HG03558 (cell line): ENCODE results near the gene APOBEC3B.
"Not testable (repeated sequence)": the region's sequence is repeated elsewhere in the genome, so short reads cannot be mapped to it uniquely, and the experiment has no call there.

Source experiments
- ATAC-seq: cut with Tn5 transposase; IDR thresholded peaks from one replicate; pipeline ENCODE4 v1.9.1; 2021; ENCODE audit warnings: moderate number of reproducible peaks; ENCODE audit not compliant: unreplicated experiment; ENCODE audit errors: extremely low read depth

The APOBEC3B gene

GRCh38 chr22:38987171-38987895 lies 5.2 kb downstream of the APOBEC3B start:
- no peak for ATAC-seq

- ATAC-seq, result no peak
These were observed 7.3 kb downstream of the APOBEC3B start for GRCh38 chr22:38989466-38989865.

GRCh38 chr22:38992871-38993371 lies 10.8 kb downstream of the APOBEC3B start:
- not testable (repeated sequence) for ATAC-seq

- no peak for ATAC-seq
These were observed 14.0 kb downstream of the APOBEC3B start for GRCh38 chr22:38996105-38996504.

- no peak for ATAC-seq
These were observed 15.4 kb downstream of the APOBEC3B start for GRCh38 chr22:38997518-38997917.

- no peak for ATAC-seq
These were observed 21.1 kb downstream of the APOBEC3B start for GRCh38 chr22:39003165-39003638.

GRCh38 chr22:39007177-39007576 lies 25.0 kb downstream of the APOBEC3B start:
- ATAC-seq, result no peak

GRCh38 chr22:39008271-39008850 lies 26.2 kb downstream of the APOBEC3B start:
- not testable (repeated sequence) for ATAC-seq

GRCh38 chr22:39010946-39011345 lies 28.8 kb downstream of the APOBEC3B start:
- ATAC-seq, result no peak

- ATAC-seq, result no peak
These were observed 30.7 kb downstream of the APOBEC3B start for GRCh38 chr22:39012533-39013511.

- not testable (repeated sequence) for ATAC-seq
These were observed 31.4 kb downstream of the APOBEC3B start for GRCh38 chr22:39013561-39013941.

- no peak for ATAC-seq
These were observed 32.0 kb downstream of the APOBEC3B start, which contains the start of gene APOBEC3C for GRCh38 chr22:39013942-39014722. Gene APOBEC3C (plus strand): TSS chr22:39014257. CDS start chr22:39014363, 106 bp downstream.

GRCh38 chr22:39014723-39015121 lies 32.6 kb downstream of the APOBEC3B start:
- ATAC-seq, result not testable (repeated sequence)

GRCh38 chr22:39016592-39016991 lies 34.4 kb downstream of the APOBEC3B start:
- no peak for ATAC-seq

- ATAC-seq, result no peak
These were observed 35.6 kb downstream of the APOBEC3B start for GRCh38 chr22:39017596-39018365.

- ATAC-seq, result not testable (repeated sequence)
These were observed 38.0 kb downstream of the APOBEC3B start for GRCh38 chr22:39020021-39020651.

GRCh38 chr22:39021552-39022250 lies 39.6 kb downstream of the APOBEC3B start:
- no peak for ATAC-seq
